Panc1 (cell line): ENCODE data around the gene PRPF40A.

Source experiments
- CTCF ChIP-seq: fragments of 450-650 bp; IDR thresholded peaks from 2 replicates; pipeline ENCODE4 v1.5.1; 2017; ENCODE audit warnings: mild to moderate bottlenecking
- POLR2AphosphoS5 ChIP-seq: IDR thresholded peaks from 2 replicates; pipeline ENCODE4 v1.6.1; 2012; ENCODE audit warnings: mild to moderate bottlenecking, low read depth, low read length, moderate library complexity
- REST ChIP-seq, 2 experiments: IDR thresholded peaks; 2 replicates each; pipeline ENCODE4 v1.6.1; 2011 to 2012; ENCODE audit warnings: low read depth in 2 of 2, control low read depth in 1 of 2, low read length in 1 of 2, mild to moderate bottlenecking in 1 of 2, moderate library complexity in 1 of 2; ENCODE audit not compliant: insufficient read depth in 1 of 2
- SIN3A ChIP-seq: IDR thresholded peaks from 2 replicates; pipeline ENCODE4 v1.6.1; 2012; ENCODE audit warnings: low read depth, mild to moderate bottlenecking, low read length, moderate library complexity, borderline replicate concordance; ENCODE audit not compliant: insufficient read depth
- TCF7L2 ChIP-seq: IDR thresholded peaks from 2 replicates; pipeline ENCODE4 v1.6.1; 2011; ENCODE audit warnings: mild to moderate bottlenecking, low read depth, low read length, inconsistent platforms

- TF ChIP-seq CTCF (no peak), POLR2AphosphoS5 (no peak), SIN3A (no peak), REST (IDR thresholded peaks at IDR 0.05; ENCODE audit: insufficient read depth in 1 of 2, low read depth in 2 of 2, low read length in 1 of 2) (no peak), TCF7L2 (no peak)
Measured at GRCh38 chr2:152686321-152686720, 30.9 kb downstream of the PRPF40A start.
